Ascending aorta (tissue), 2 donors: ENCODE data around the gene EEF1A2. TPM values are rescaled to one million over a fixed set of nuclear protein-coding genes. Genes with fewer than 3 reads are reported as not detected.

Source experiments
- DNase-seq, 2 donors: peaks; one replicate each; pipeline ENCODE4 v3.0.0-alpha.2; 2019; ENCODE audit warnings: low spot score in 2 of 2
- H3K27ac ChIP-seq, 2 donors: fragments of 200-600 bp; sonication (generic); one replicate each; pipeline ENCODE4 v1.5.1; 2016 to 2017; ENCODE audit warnings: mild to moderate bottlenecking in 1 of 2
- H3K27me3 ChIP-seq: fragments of 200-600 bp; sonication (generic); one replicate; pipeline ENCODE4 v1.5.1; 2017
- H3K36me3 ChIP-seq, 2 donors: fragments of 200-600 bp; sonication (generic); one replicate each; pipeline ENCODE4 v1.5.1; 2016
- H3K4me1 ChIP-seq, 2 donors: fragments of 200-600 bp; sonication (generic); one replicate each; pipeline ENCODE4 v1.5.1; 2016 to 2017; ENCODE audit warnings: mild to moderate bottlenecking in 1 of 2
- H3K4me3 ChIP-seq, 2 donors: fragments of 200-600 bp; sonication (generic); one replicate each; pipeline ENCODE4 v1.5.1; 2016 to 2017; ENCODE audit warnings: mild to moderate bottlenecking in 1 of 2
- H3K9me3 ChIP-seq, 2 donors: fragments of 200-600 bp; sonication (generic); one replicate each; pipeline ENCODE4 v1.5.1; 2016
- intact Hi-C: fragments of 100-400 bp; cut with DNase I; formaldehyde crosslinking; loops from one replicate; pipeline ENCODE4 v1.15.1; 2023
- total RNA-seq: library from RNA; depleted of rRNA; stranded (reverse); fragments of >200 nt; gene quantifications from one replicate; pipeline ENCODE4 v1.1.0, GENCODE V29; 2016
- TF ChIP-seq, protein P1 (sequence below), 3 experiments: fragments of 200-600 bp in 2 of 3; fragments of 450-650 bp in 1 of 3; sonication (generic) in 2 of 3; IDR thresholded peaks; one replicate each; pipeline ENCODE4 v1.5.1; 2016 to 2019; ENCODE audit warnings: antibody characterized with exemption in 3 of 3, mild to moderate bottlenecking in 1 of 3, moderate library complexity in 1 of 3

EEF1A2 gene
- total RNA-seq, 1 donor from 2014 or later: 1.1 TPM

- intact Hi-C loops: no loop called here
- H3K27me3 ChIP-seq: peaks cover 16% of the 10 kb centered on the region
- no peaks in the 10 kb centered on the region for H3K36me3 ChIP-seq
- DNase-seq: no peak
- H3K4me1 ChIP-seq: peaks cover 0 to 6% of the 10 kb centered on the region in 2 donors
- TF ChIP-seq, protein P1, sequence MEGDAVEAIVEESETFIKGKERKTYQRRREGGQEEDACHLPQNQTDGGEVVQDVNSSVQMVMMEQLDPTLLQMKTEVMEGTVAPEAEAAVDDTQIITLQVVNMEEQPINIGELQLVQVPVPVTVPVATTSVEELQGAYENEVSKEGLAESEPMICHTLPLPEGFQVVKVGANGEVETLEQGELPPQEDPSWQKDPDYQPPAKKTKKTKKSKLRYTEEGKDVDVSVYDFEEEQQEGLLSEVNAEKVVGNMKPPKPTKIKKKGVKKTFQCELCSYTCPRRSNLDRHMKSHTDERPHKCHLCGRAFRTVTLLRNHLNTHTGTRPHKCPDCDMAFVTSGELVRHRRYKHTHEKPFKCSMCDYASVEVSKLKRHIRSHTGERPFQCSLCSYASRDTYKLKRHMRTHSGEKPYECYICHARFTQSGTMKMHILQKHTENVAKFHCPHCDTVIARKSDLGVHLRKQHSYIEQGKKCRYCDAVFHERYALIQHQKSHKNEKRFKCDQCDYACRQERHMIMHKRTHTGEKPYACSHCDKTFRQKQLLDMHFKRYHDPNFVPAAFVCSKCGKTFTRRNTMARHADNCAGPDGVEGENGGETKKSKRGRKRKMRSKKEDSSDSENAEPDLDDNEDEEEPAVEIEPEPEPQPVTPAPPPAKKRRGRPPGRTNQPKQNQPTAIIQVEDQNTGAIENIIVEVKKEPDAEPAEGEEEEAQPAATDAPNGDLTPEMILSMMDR (IDR thresholded peaks at IDR 0.05): no peak
- H3K9me3 ChIP-seq: no peaks in the 10 kb centered on the region
- no peak within 1 kb of the TSS for H3K27ac ChIP-seq
- H3K4me3 ChIP-seq: peak within 1 kb of the TSS in 1 of 2 donors; percentile 13
Observed at GRCh38 chr20:63471981-63472831, 26.7 kb downstream of the EEF1A2 start, which contains the start of gene KCNQ2. Gene KCNQ2 (minus strand): TSS chr20:63472655. CDS start chr20:63472463, 192 bp downstream.

- Histone ChIP-seq H3K36me3 (no peaks in the 10 kb centered on the region), H3K9me3 (no peaks in the 10 kb centered on the region), H3K4me3 (no peak overlapping the region), H3K27me3 (peaks cover 16% of the 10 kb centered on the region), H3K4me1 (peaks cover 0 to 6% of the 10 kb centered on the region in 2 donors), H3K27ac (no peak overlapping the region)
- DNase-seq: no peak
- intact Hi-C loops: no loop called here
- TF ChIP-seq, protein P1 (IDR thresholded peaks at IDR 0.05): no peak
Observed at GRCh38 chr20:63471717-63471980, 27.2 kb downstream of the EEF1A2 start.

GRCh38 chr20:63471002-63471716, 27.7 kb downstream of the EEF1A2 start:
- Histone ChIP-seq H3K4me3 (no peak overlapping the region), H3K27ac (no peak overlapping the region), H3K4me1 (peaks cover 0 to 6% of the 10 kb centered on the region in 2 donors), H3K27me3 (peaks cover 16% of the 10 kb centered on the region), H3K36me3 (no peaks in the 10 kb centered on the region), H3K9me3 (no peaks in the 10 kb centered on the region)
- no peak for DNase-seq
- TF ChIP-seq, protein P1 (IDR thresholded peaks at IDR 0.05): no peak
- intact Hi-C loops: no loop called here

- peaks cover 0 to 6% of the 10 kb centered on the region in 2 donors for H3K4me1 ChIP-seq
- H3K9me3 ChIP-seq: no peaks in the 10 kb centered on the region
- H3K4me3 ChIP-seq: no peak overlapping the region
- peaks cover 16% of the 10 kb centered on the region for H3K27me3 ChIP-seq
- TF ChIP-seq, protein P1 (IDR thresholded peaks at IDR 0.05): no peak
- intact Hi-C loops: no loop called here
- no peak for DNase-seq
- H3K27ac ChIP-seq: no peak overlapping the region
- H3K36me3 ChIP-seq: no peaks in the 10 kb centered on the region
Observed at GRCh38 chr20:63470410-63470809, 28.5 kb downstream of the EEF1A2 start.

DNA sequence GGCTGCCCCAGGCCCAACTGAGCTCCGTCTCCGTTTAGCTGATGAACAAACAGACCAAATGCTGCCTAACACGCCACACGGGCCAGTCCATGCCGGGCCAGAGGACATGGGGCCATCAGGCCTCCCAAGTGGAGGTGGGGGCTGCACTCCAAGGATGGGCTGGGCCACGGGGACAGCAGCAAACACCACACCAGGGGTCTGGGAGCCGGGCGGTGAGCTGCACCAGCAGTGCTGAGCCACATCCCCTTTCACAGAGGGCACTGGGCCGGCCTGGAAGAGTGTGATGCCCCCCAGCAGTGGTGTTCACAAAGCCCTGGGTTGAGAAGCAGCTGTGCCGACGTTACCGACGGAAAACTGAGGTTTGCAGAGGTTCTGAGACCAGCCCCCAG, 29.2 kb downstream of the EEF1A2 start:
- intact Hi-C loops: no loop called here
- DNase-seq: no peak
- no peak overlapping the region for H3K27ac ChIP-seq
- no peaks in the 10 kb centered on the region for H3K9me3 ChIP-seq
- peaks cover 0 to 6% of the 10 kb centered on the region in 2 donors for H3K4me1 ChIP-seq
- peaks cover 16% of the 10 kb centered on the region for H3K27me3 ChIP-seq
- H3K36me3 ChIP-seq: no peaks in the 10 kb centered on the region
- TF ChIP-seq, protein P1 (IDR thresholded peaks at IDR 0.05): no peak
- H3K4me3 ChIP-seq: no peak overlapping the region
